HEK293 (cell line): ENCODE measurements around the gene GLMP.

ENCODE experiments used
- CTCF ChIP-seq: fragments of 450-650 bp; formaldehyde crosslinking; IDR thresholded peaks from 2 replicates; pipeline ENCODE4 v1.5.1; 2016; ENCODE audit warnings: missing biosample characterization, missing genetic modification characterization
- MEIS1 ChIP-seq: sonication (generic); formaldehyde crosslinking; IDR thresholded peaks from 2 replicates; pipeline ENCODE4 v1.8.1; 2022; ENCODE audit warnings: missing genetic modification reagents, mild to moderate bottlenecking, borderline replicate concordance
- ZFP69B ChIP-seq: fragments of 450-650 bp; formaldehyde crosslinking; IDR thresholded peaks from 2 replicates; pipeline ENCODE4 v1.5.1; 2016; ENCODE audit warnings: missing biosample characterization, missing genetic modification characterization
- ZNF140 ChIP-seq: fragments of 450-650 bp; formaldehyde crosslinking; IDR thresholded peaks from 2 replicates; pipeline ENCODE4 v1.5.1; 2016; ENCODE audit warnings: missing biosample characterization, missing genetic modification characterization
- ZNF529 ChIP-seq: fragments of 450-650 bp; formaldehyde crosslinking; IDR thresholded peaks from 2 replicates; pipeline ENCODE4 v1.5.1; 2017; ENCODE audit warnings: missing genetic modification characterization, missing biosample characterization; ENCODE audit not compliant: insufficient replicate concordance
- TF ChIP-seq, protein P1 (sequence below): fragments of 450-650 bp; formaldehyde crosslinking; optimal IDR thresholded peaks from 2 replicates; pipeline ENCODE3; 2016; ENCODE audit warnings: missing biosample characterization, mild to moderate bottlenecking, missing genetic modification characterization

DNA sequence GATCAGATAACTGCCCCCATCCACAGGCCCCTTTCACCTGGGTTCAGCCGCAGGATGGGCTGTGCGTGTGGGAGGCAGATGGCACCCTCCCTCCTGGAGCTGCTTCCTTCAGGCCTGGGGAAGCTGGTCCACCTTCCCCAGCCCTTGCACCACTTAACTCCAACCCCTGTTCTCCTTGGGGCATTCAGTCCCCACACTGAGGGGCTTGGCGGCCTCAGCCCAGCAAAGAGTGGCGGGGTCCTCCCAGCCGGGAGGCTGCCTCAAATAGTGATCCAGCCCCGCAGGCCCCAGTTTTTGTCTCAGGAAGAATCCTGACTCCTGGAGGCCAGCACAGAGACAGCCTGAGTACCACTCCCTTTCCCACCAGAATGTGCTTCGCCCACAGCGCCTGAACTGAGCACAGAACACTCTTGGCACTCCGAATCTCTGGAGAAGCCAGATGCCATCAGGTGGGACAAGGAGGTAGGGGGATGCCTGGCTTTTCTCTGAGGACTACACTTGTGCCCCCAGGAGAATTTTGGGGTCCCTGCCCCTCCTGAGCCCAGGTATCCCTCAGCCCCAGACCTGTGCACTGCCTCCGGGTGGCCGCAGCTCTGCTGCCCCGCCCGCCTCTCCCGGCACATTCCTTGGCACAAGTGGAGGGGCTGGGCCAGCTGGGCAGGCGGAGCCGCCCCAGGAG lies 48.6 kb downstream of the GLMP start:
- TF ChIP-seq CTCF, result no peak
- no peak for TF ChIP-seq ZNF140 (tag by site-specific recombination)
- no peak for TF ChIP-seq MEIS1
- TF ChIP-seq ZFP69B (tag by site-specific recombination), result no peak
- TF ChIP-seq, protein P1, sequence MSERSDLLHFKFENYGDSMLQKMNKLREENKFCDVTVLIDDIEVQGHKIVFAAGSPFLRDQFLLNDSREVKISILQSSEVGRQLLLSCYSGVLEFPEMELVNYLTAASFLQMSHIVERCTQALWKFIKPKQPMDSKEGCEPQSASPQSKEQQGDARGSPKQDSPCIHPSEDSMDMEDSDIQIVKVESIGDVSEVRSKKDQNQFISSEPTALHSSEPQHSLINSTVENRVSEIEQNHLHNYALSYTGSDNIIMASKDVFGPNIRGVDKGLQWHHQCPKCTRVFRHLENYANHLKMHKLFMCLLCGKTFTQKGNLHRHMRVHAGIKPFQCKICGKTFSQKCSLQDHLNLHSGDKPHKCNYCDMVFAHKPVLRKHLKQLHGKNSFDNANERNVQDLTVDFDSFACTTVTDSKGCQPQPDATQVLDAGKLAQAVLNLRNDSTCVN, result no peak
- TF ChIP-seq ZNF529 (tag by site-specific recombination), result no peak
